Pancreas (tissue), 10 donors: Measurements from ENCODE around the gene LRRC10. TPM values are rescaled to one million over a fixed set of nuclear protein-coding genes. Genes with fewer than 3 reads are reported as not detected.

Experiments used
- ATAC-seq, 4 donors: fragments of 200-7000 bp; cut with Tn5 transposase; one replicate each; pipeline versions ENCODE4 v1.8.0 to v1.9.1; 2020; ENCODE audit warnings: mild to moderate bottlenecking in 4 of 4, moderate library complexity in 4 of 4
- DNase-seq, 6 donors: peaks; one replicate each; pipeline ENCODE4 v3.0.0-alpha.2; 2020
- FAIRE-seq: peaks from 2 replicates; lab custom pipeline; 2012; peaks lifted over from hg19 to GRCh38; lab: Jason Lieb, UNC
- H3K27ac ChIP-seq, 4 donors: fragments of 200-600 bp; sonication (generic); 1 replicate in 3 of 4; 2 replicates in 1 of 4; pipeline versions ENCODE4 v1.5.0 to v1.8.0; 2020
- H3K27me3 ChIP-seq, 4 donors: fragments of 200-600 bp; one replicate each; pipeline ENCODE4 v1.8.0; 2021
- H3K36me3 ChIP-seq, 3 donors: fragments of 200-600 bp; sonication (generic) in 1 of 3; one replicate each; pipeline versions ENCODE4 v1.5.0 to v1.8.0; 2020 to 2021
- H3K4me1 ChIP-seq, 3 donors: fragments of 200-600 bp; one replicate each; pipeline ENCODE4 v1.8.0; 2021
- H3K4me3 ChIP-seq, 4 donors: fragments of 200-600 bp; sonication (generic) in 2 of 4; one replicate each; pipeline versions ENCODE4 v1.5.0 to v1.8.0; 2020 to 2021
- H3K9me3 ChIP-seq, 4 donors: fragments of 200-600 bp; one replicate each; pipeline ENCODE4 v1.8.0; 2021
- WGBS, 2 donors: extraction: QIAGEN DNeasy Blood & Tissue Kit; methylation state at CpG; one replicate each; pipeline ENCODE4 v1.1.7; 2013; 5-methylcytosine and 5-hydroxymethylcytosine counted together
- intact Hi-C, 3 donors: fragments of 100-400 bp; cut with DNase I; formaldehyde crosslinking; loops; one replicate each; pipeline versions ENCODE4 v1.11.1 to v1.14.2; 2022
- microRNA-seq, 2 donors: library from miRNA; unstranded; fragments of <30 nt; microRNA quantifications; one replicate each; pipeline versions ENCODE4 to v1.1.0, GENCODE V29; 2019 to 2020
- polyA plus RNA-seq, 2 donors: library from polyadenylated mRNA; stranded (reverse); fragments of 200-250 nt; gene quantifications; one replicate each; pipeline ENCODE4 v1.2.3, GENCODE V29; 2013
- total RNA-seq, 6 donors: library from RNA; stranded (reverse); fragmentation: NEBNext Ultra II Directional in 4 of 6; extraction: Animal tissue kit (Norgen Biotek cat#: 25700) in 4 of 6; gene quantifications; one replicate each; pipeline versions ENCODE4 v1.2.1 to v1.2.4, GENCODE V29; 2021 to 2023
- TF ChIP-seq, protein P1 (sequence below), 4 donors: fragments of 200-600 bp; sonication (generic) in 3 of 4; IDR thresholded peaks; one replicate each; pipeline versions ENCODE4 v1.5.0 to v1.8.0; 2021; ENCODE audit warnings: antibody characterized with exemption in 4 of 4
- donor health status: healthy with polysubstance abuse.
- donor health status: DM: no; HTN: no; CAD: no; lungs with moderate emphysema.
- donor health status: DM: no; HTN: no; CAD: no.
- donor health status: control.
- donor health status: control.
- donor health status: Bipolar disorder and iron deficiency.
- donor health status: DM: yes; HTN: yes; CAD: no.
- donor health status: DM: no; HTN: no; CAD: no.
- donor health status: DM: no; HTN: no; CAD: no.
- donor health status: DM: yes; HTN: yes; CAD: no.

Gene LRRC10
- total and polyA plus RNA-seq, 8 donors, result not detected

DNA sequence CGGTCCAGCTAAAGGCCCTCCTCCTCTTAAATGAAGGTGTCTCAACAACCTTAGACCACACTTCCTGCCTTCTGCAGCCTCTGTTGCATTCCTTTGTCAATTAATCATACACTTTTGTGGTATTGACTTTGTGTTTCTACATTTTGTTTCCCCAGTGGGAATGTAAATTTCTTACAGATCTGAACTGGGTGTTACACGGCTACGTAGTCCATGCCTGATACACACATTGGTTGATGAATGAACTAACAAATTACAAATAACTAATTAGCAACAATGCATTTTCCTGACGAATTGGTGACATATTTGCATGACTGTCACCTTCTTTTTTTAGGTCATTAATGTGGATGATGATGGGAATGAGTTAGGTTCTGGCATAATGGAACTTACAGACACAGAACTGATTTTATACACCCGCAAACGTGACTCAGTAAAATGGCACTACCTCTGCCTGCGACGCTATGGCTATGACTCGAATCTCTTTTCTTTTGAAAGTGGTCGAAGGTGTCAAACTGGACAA lies 40.6 kb downstream of the LRRC10 start:
- H3K27me3 ChIP-seq, result no peaks in the 10 kb centered on the region
- peak in 1 of 4 donors; percentile 19 for ATAC-seq
- 79 to 84% methylated on average over 10 of the region's 10 CpGs for WGBS, 2 donors
- peaks cover 0 to 24% (median 3%) of the 10 kb centered on the region in 3 donors for H3K36me3 ChIP-seq
- peak overlapping the region in 1 of 4 donors; percentile 7 for H3K27ac ChIP-seq
- TF ChIP-seq, protein P1, sequence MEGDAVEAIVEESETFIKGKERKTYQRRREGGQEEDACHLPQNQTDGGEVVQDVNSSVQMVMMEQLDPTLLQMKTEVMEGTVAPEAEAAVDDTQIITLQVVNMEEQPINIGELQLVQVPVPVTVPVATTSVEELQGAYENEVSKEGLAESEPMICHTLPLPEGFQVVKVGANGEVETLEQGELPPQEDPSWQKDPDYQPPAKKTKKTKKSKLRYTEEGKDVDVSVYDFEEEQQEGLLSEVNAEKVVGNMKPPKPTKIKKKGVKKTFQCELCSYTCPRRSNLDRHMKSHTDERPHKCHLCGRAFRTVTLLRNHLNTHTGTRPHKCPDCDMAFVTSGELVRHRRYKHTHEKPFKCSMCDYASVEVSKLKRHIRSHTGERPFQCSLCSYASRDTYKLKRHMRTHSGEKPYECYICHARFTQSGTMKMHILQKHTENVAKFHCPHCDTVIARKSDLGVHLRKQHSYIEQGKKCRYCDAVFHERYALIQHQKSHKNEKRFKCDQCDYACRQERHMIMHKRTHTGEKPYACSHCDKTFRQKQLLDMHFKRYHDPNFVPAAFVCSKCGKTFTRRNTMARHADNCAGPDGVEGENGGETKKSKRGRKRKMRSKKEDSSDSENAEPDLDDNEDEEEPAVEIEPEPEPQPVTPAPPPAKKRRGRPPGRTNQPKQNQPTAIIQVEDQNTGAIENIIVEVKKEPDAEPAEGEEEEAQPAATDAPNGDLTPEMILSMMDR (IDR thresholded peaks at IDR 0.05), result no peak
- FAIRE-seq, result no peak
- DNase-seq, result no peak
- H3K9me3 ChIP-seq, result no peaks in the 10 kb centered on the region
- H3K4me1 ChIP-seq, result peaks cover 0 to 11% (median 10%) of the 10 kb centered on the region in 3 donors
- intact Hi-C loops, result loop anchor here in 2 of 3 donors (10.0 kb wide), 2 partner anchors 155 to 275 kb away; no protein-coding TSS in a partner anchor
- no peak overlapping the region for H3K4me3 ChIP-seq

DNA sequence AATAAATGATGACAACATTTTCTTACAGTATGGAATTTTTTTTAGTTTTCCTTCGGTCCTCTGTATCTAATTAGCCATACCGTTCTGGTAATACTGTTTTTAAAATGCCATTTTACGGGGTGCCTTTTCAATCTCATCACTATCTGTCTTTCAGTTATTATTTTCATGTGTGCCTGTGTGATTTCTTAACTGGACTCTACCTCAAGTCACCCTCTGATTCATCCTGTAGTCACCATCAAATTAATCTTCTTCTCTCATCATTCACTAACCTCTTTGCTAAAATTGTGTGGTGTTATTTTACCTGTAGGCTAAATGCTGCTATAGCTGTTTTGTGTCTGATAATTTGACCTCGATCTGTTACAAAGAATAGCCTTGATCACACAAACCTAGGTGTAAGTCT lies 41.5 kb downstream of the LRRC10 start:
- WGBS, 2 donors, result 55 to 69% methylated on average over 4 of the region's 4 CpGs
- no peak overlapping the region for H3K27ac ChIP-seq
- intact Hi-C loops, result loop anchor here in 1 of 3 donors (10.0 kb wide), 1 partner anchor 274 kb away; no protein-coding TSS in a partner anchor
- H3K4me1 ChIP-seq, result peaks cover 0 to 11% (median 10%) of the 10 kb centered on the region in 3 donors
- H3K36me3 ChIP-seq, result peaks cover 0 to 17% (median 3%) of the 10 kb centered on the region in 3 donors
- no peaks in the 10 kb centered on the region for H3K9me3 ChIP-seq
- no peak for FAIRE-seq
- TF ChIP-seq, protein P1 (IDR thresholded peaks at IDR 0.05), result no peak
- no peaks in the 10 kb centered on the region for H3K27me3 ChIP-seq
- DNase-seq, result no peak
- ATAC-seq, result peak in 1 of 4 donors; percentile 15
- no peak overlapping the region for H3K4me3 ChIP-seq

DNA sequence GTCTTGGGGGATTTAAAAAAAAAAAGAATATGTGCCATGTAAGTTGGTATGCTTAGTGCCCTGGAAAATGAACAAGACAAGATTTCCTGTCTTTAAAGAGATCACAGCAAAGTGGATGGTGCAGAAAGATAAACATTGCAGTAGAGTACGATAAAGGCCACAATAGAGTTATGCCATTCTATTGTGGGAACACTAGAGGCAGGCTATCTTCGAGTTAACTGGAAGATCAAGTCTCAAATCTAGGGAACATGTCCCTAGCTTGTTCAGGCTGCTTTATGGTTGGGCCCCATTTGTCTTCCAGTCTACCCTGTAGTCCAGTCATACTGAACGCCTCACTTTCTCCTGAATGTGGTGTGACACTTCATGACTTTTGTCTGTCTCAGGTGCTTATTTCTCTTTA lies 44.1 kb downstream of the LRRC10 start:
- H3K9me3 ChIP-seq, result no peaks in the 10 kb centered on the region
- ATAC-seq (no peak), DNase-seq (no peak), FAIRE-seq (no peak)
- H3K36me3 ChIP-seq, result peaks cover 0 to 12% (median 0%) of the 10 kb centered on the region in 3 donors
- H3K4me1 ChIP-seq, result peaks cover 0 to 11% (median 10%) of the 10 kb centered on the region in 3 donors
- no peak overlapping the region for H3K4me3 ChIP-seq
- TF ChIP-seq, protein P1 (IDR thresholded peaks at IDR 0.05), result no peak
- intact Hi-C loops, result loop anchor here in 1 of 3 donors (10.0 kb wide), 1 partner anchor 272 kb away; no protein-coding TSS in a partner anchor
- no peaks in the 10 kb centered on the region for H3K27me3 ChIP-seq
- 79 to 85% methylated on average over 3 of the region's 3 CpGs for WGBS, 2 donors
- no peak overlapping the region for H3K27ac ChIP-seq

DNA sequence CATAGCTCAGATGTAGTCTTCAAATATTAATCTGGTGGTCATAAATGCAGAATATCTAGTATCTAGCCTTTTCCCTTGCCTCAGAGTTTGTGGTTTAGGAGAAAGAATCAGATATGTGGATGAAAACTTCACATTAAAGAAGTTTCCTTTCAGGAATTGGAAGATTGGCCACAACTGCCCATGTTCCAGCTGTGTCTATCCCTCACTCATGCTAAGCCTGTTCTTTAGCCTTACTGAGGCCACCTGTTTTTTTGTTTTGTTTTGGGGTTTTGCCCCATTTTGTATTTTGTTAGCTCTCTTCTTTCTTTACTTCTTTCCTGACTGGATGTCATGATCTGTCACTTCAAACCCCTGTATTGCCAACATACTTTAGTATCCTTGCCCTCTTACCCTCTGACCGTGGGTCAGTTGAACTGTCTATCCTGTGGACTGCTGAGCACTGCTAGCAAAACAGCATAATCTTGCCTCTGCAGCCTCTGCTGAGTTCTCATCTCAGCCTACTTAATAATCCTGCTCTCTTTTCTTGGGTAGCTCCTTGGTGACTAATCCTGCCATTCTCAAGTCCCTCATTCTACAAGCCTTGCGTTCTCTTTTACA lies 47.4 kb downstream of the LRRC10 start:
- ATAC-seq (no peak), DNase-seq (no peak), FAIRE-seq (no peak)
- Histone ChIP-seq H3K27ac (no peak overlapping the region), H3K4me3 (no peak overlapping the region), H3K4me1 (no peaks in the 10 kb centered on the region), H3K36me3 (peaks cover 0 to 12% (median 0%) of the 10 kb centered on the region in 3 donors), H3K27me3 (no peaks in the 10 kb centered on the region), H3K9me3 (no peaks in the 10 kb centered on the region)
- intact Hi-C loops, result loop anchor here in 1 of 3 donors (10.0 kb wide), 1 partner anchor 268 kb away; no protein-coding TSS in a partner anchor
- TF ChIP-seq, protein P1 (IDR thresholded peaks at IDR 0.05), result no peak
- 96 to 97% methylated on average over 2 of the region's 2 CpGs for WGBS, 2 donors

Small RNA genes within 50 kb of the gene (microRNA-seq; reads per million reads assigned to microRNA genes)
- 0 reads per million in 2 donors for gene MIR3913-1
- 0 reads per million in 2 donors for gene MIR3913-2

Other genes starting within 250 kb of the LRRC10 start
- 10 to 100 TPM in 5 of 6 donors, 1 to 10 TPM in 1; 7.9 to 23.2 (median 13.1) TPM for gene FRS2, start 140.5 kb downstream of the LRRC10 start, total RNA-seq
- gene FRS2, start 140.5 kb downstream of the LRRC10 start, polyA plus RNA-seq, result 1 to 10 TPM; 2.5 to 5.3 TPM
- 10 to 100 TPM; 41.6 to 69.1 (median 63.7) TPM for gene CCT2, start 25.4 kb downstream of the LRRC10 start, total RNA-seq
- 10 to 100 TPM; 43.5 to 60.0 TPM for gene CCT2, start 25.4 kb downstream of the LRRC10 start, polyA plus RNA-seq
- 1 to 10 TPM in 2 of 6 donors, under 1 TPM in 2, not detected in 2; 0.12 to 1.6 (median 0.91) TPM for gene BEST3, start 88.4 kb upstream of the LRRC10 start, total RNA-seq
- 1 to 10 TPM; 1.0 to 2.8 TPM for gene BEST3, start 88.4 kb upstream of the LRRC10 start, polyA plus RNA-seq
- gene RAB3IP, start 128.0 kb upstream of the LRRC10 start, total RNA-seq, result 10 to 100 TPM; 19.4 to 38.0 (median 23.6) TPM
- 10 to 100 TPM; 31.7 to 36.1 TPM for gene RAB3IP, start 128.0 kb upstream of the LRRC10 start, polyA plus RNA-seq
- 1 to 10 TPM in 1 of 6 donors, under 1 TPM in 5; 0.06 to 1.2 (median 0.29) TPM for gene MYRFL, start 214.3 kb upstream of the LRRC10 start, total RNA-seq
- 1 to 10 TPM; 1.2 to 2.3 TPM for gene MYRFL, start 214.3 kb upstream of the LRRC10 start, polyA plus RNA-seq